RWPE2 (cell line): ENCODE data around the gene CHN2.

Source experiments
- ATAC-seq: fragments of 200-7000 bp; cut with Tn5 transposase; 3 replicates; pipeline ENCODE4 v1.9.1; 2021; ENCODE audit warnings: low read depth
- DNase-seq: peaks from one replicate; pipeline ENCODE4 v3.0.0-alpha.2; 2020; ENCODE audit warnings: low spot score
- H3K27ac ChIP-seq: fragments of 450-650 bp; 2 replicates; pipeline ENCODE4 v1.5.1; 2017; ENCODE audit warnings: mild to moderate bottlenecking; ENCODE audit not compliant: poor library complexity, severe bottlenecking
- H3K27me3 ChIP-seq: fragments of 250-450 bp; sonication (Bioruptor Pico); 2 replicates; pipeline ENCODE4 v1.5.1; 2021; ENCODE audit warnings: mild to moderate bottlenecking, moderate library complexity; ENCODE audit not compliant: insufficient read depth, poor library complexity, severe bottlenecking
- H3K36me3 ChIP-seq: fragments of 250-450 bp; sonication (Bioruptor Pico); 2 replicates; pipeline ENCODE4 v1.5.1; 2020; ENCODE audit warnings: low read depth, mild to moderate bottlenecking, moderate library complexity
- H3K4me1 ChIP-seq: fragments of 250-450 bp; sonication (Bioruptor Pico); 2 replicates; pipeline ENCODE4 v1.5.1; 2021; ENCODE audit warnings: mild to moderate bottlenecking, moderate library complexity; ENCODE audit not compliant: insufficient read depth, poor library complexity, severe bottlenecking
- H3K4me3 ChIP-seq: fragments of 250-450 bp; sonication (Bioruptor Pico); 2 replicates; pipeline ENCODE4 v1.5.1; 2021; ENCODE audit warnings: mild to moderate bottlenecking, moderate library complexity; ENCODE audit not compliant: severe bottlenecking
- H3K9me3 ChIP-seq: fragments of 250-450 bp; sonication (Bioruptor Pico); 2 replicates; pipeline ENCODE4 v1.5.1; 2021; ENCODE audit warnings: mild to moderate bottlenecking, moderate library complexity; ENCODE audit not compliant: severe bottlenecking
- TF ChIP-seq, protein P1 (sequence below): fragments of 450-650 bp; IDR thresholded peaks from one replicate; pipeline ENCODE4 v1.5.1; 2017; ENCODE audit warnings: mild to moderate bottlenecking, moderate library complexity; ENCODE audit not compliant: poor library complexity, severe bottlenecking

The CHN2 gene

DNA sequence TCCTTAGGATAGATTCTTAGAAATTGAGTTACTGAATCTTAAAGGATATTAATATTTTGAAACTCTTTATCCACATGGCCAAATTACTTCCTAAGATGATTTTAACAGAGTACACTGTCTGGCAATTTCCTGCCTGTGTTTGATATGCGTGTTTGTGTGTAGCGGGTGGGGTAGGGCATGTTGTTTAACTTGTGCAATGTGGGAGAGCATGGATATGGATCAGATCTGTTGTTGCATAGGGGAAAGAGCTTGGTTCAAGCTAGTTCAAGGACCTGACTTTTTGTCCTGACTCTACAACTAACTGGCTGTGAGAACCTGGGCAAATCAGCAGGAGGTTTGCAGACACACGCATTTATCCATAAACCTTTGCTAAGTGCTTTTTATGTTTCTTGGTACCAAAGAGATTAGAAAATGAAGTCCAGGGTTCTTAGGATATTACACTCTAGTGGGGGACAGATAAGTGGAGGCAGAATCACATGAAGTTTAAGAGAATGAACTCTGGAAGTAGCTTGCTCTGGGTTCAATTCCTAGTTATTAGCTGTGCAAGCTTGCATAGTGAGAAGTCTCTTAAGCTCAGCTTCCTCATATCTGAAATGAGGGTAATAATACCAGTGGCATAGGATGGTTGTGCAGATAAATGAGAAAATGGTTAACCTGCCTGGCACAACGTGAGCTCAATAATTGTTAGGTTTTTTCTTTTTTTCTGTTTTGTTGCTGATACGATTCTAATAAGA, 272.8 kb downstream of the CHN2 start:
- no peak for DNase-seq
- Histone ChIP-seq H3K27ac (no peak overlapping the region), H3K4me3 (no peak overlapping the region), H3K36me3 (no peaks in the 10 kb centered on the region), H3K27me3 (no peaks in the 10 kb centered on the region), H3K9me3 (no peaks in the 10 kb centered on the region), H3K4me1 (no peaks in the 10 kb centered on the region)
- TF ChIP-seq, protein P1, sequence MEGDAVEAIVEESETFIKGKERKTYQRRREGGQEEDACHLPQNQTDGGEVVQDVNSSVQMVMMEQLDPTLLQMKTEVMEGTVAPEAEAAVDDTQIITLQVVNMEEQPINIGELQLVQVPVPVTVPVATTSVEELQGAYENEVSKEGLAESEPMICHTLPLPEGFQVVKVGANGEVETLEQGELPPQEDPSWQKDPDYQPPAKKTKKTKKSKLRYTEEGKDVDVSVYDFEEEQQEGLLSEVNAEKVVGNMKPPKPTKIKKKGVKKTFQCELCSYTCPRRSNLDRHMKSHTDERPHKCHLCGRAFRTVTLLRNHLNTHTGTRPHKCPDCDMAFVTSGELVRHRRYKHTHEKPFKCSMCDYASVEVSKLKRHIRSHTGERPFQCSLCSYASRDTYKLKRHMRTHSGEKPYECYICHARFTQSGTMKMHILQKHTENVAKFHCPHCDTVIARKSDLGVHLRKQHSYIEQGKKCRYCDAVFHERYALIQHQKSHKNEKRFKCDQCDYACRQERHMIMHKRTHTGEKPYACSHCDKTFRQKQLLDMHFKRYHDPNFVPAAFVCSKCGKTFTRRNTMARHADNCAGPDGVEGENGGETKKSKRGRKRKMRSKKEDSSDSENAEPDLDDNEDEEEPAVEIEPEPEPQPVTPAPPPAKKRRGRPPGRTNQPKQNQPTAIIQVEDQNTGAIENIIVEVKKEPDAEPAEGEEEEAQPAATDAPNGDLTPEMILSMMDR, result no peak
- ATAC-seq, result no peak

DNA sequence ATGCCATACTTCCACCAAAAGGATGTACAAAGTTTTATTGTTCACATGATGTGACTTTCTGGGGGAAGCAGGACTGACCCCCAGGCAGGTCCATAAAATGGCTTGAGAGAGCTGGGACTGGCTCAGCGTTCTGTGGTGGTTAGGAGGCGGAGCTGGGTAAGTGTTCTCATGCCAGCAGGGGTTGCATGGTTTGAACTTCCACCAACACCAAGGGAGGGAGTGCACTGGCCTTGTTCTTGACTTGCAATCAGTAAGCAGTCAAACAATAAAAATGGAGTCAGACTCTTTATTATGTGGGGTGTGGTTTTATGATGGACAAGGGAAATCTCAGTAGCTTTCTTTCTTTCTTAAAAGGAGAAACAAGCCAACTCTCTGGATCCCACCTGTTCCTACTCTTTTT, 273.6 kb downstream of the CHN2 start:
- ATAC-seq (no peak), DNase-seq (no peak)
- H3K4me3 ChIP-seq, result no peak overlapping the region
- TF ChIP-seq, protein P1, result no peak
- no peaks in the 10 kb centered on the region for H3K36me3 ChIP-seq
- H3K9me3 ChIP-seq, result no peaks in the 10 kb centered on the region
- H3K27ac ChIP-seq, result no peak overlapping the region
- no peaks in the 10 kb centered on the region for H3K4me1 ChIP-seq
- no peaks in the 10 kb centered on the region for H3K27me3 ChIP-seq

DNA sequence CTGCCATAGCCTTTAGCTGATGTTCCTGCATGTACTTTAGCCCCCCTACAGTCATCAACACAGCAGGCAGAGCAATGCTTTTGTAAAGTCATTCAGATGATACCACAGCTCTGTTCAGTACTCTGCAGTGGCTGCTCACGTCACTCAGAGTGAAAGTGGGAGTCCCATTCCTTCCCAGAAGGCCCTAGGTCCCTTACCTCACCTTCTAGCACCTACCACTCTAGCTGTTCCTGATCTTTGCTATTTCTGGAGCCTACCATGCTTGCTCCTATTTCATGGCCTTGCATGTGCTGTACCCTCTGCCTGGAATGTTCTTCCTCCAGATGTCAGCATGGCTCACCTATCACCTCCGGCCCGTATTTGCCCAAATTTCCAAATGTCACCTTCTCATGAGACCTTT, 274.7 kb downstream of the CHN2 start:
- TF ChIP-seq, protein P1, result no peak
- ATAC-seq, result no peak
- H3K27ac ChIP-seq, result no peak overlapping the region

DNA sequence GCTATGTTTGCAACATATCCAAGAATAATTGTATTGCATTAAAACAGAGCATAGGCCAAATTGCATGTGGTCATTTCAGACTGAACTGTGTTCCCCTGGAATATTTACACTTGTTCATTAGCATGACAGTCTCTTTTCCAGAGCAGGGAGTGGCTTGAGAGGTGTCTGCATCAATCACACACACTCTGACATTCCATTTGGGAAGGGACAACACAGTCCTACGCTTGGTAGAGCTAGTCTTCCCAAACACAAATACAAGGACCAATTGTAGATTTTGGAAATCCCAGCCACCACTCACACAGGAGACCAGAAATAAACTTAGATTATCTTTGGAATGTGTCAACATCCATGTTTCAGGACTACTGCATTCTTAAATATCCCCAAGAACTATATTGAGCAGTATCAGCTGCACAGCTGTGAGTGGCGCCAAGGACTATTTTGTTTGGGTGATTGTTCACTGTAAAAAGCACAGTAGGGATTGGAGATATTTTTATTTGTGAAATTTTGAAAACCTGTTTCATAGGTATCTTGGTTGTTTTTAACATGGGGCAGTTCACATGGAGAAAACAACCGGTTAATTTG, 275.5 kb downstream of the CHN2 start:
- TF ChIP-seq, protein P1, result no peak
- no peak overlapping the region for H3K4me3 ChIP-seq
- H3K27me3 ChIP-seq, result no peaks in the 10 kb centered on the region
- no peak overlapping the region for H3K27ac ChIP-seq
- no peak for DNase-seq
- H3K4me1 ChIP-seq, result no peaks in the 10 kb centered on the region
- no peaks in the 10 kb centered on the region for H3K36me3 ChIP-seq
- no peak for ATAC-seq
- no peaks in the 10 kb centered on the region for H3K9me3 ChIP-seq

More for the DNA sequence above, 274.7 kb downstream of the CHN2 start:
- no peaks in the 10 kb centered on the region for H3K4me1 ChIP-seq
- H3K27me3 ChIP-seq, result no peaks in the 10 kb centered on the region
- no peak for DNase-seq
- H3K4me3 ChIP-seq, result no peak overlapping the region
- H3K9me3 ChIP-seq, result no peaks in the 10 kb centered on the region
- no peaks in the 10 kb centered on the region for H3K36me3 ChIP-seq

DNA sequence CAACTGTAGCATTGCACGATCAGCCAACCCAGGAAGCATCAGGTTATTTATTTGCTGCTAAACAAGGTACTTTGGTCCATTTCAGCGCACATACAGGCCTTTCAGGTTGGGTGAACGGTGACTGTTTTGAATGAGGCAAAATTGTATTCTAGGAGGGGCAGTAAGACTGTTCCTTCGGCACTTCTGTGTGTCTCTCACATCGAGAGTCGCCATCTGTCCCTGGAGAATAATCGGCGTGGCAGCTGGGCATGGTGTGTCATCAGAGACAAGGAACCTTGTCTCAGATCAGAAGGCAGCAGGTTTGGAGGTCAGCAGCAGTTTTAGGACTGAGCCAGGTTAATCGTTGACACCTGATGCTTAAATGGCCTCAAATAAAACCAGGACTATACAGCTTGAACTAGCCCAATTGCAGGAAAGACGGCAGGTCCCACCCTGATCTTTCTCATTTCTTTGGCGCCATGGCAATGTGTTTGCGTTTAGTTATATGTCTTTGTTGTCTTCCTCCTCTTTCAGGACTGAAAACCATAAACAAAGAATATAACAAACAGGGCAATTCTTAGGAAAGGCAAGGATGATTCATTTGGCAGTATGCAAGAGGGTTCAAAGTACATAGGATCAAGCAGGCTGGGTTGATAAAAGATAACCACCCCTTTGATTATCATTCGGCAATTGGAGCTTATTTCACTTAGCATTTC, 277.0 kb downstream of the CHN2 start:
- Histone ChIP-seq H3K36me3 (no peaks in the 10 kb centered on the region), H3K4me1 (no peaks in the 10 kb centered on the region), H3K27ac (no peak overlapping the region), H3K27me3 (no peaks in the 10 kb centered on the region), H3K9me3 (no peaks in the 10 kb centered on the region), H3K4me3 (no peak overlapping the region)
- ATAC-seq (no peak), DNase-seq (no peak)
- TF ChIP-seq, protein P1, result no peak
